Measurements from ENCODE around the gene KLHL26.

- no peak for TF ChIP-seq POLR2AphosphoS5 (IDR thresholded peaks at IDR 0.05)
- TF ChIP-seq EP300 (IDR thresholded peaks at IDR 0.05; ENCODE audit: low read depth), result no peak
- no peak for TF ChIP-seq POLR2A (IDR thresholded peaks at IDR 0.05)
- no peak for TF ChIP-seq CTCF (IDR thresholded peaks at IDR 0.05)
Measured at GRCh38 chr19:18637673-18638630, 1.1 kb downstream of the KLHL26 start.

All from transverse colon (tissue), 4 donors.